NT2/D1 (cell line): ENCODE data around the gene PTPRK.

Source experiments
- SUZ12 ChIP-seq: IDR thresholded peaks from 2 replicates; pipeline ENCODE4 v1.6.1; 2011; ENCODE audit not compliant: insufficient read length, insufficient read depth; ENCODE audit errors: extremely low read depth
- YY1 ChIP-seq: IDR thresholded peaks from 2 replicates; pipeline ENCODE4 v1.6.1; 2011; ENCODE audit not compliant: insufficient read length, insufficient read depth
- ZNF274 ChIP-seq: IDR thresholded peaks from 2 replicates; pipeline ENCODE4 v1.6.1; 2011; ENCODE audit warnings: mild to moderate bottlenecking, low read depth, low read length

- TF ChIP-seq YY1 (no peak), ZNF274 (no peak), SUZ12 (no peak)
These were observed 370.0 kb downstream of the PTPRK start for GRCh38 chr6:128150376-128150775.
